ENCODE data around the gene DAZAP2. TPM values are rescaled to one million over a fixed set of nuclear protein-coding genes. Genes with fewer than 3 reads are reported as not detected.
"Not testable (repeated sequence)": the region's sequence is repeated elsewhere in the genome, so short reads cannot be mapped to it uniquely, and the experiment has no call there.

The DAZAP2 gene
- total RNA-seq, 2 donors from 2014 or later, result 127 to 157 TPM

- ATAC-seq (no peak), DNase-seq (no peak)
- intact Hi-C loops (cut with DNase I), result no loop called here
These were observed 42.7 kb downstream of the DAZAP2 start for GRCh38 chr12:51281202-51281924.

- ATAC-seq (no peak), DNase-seq (no peak)
- intact Hi-C loops (cut with DNase I), result no loop called here
These were observed 47.2 kb downstream of the DAZAP2 start for GRCh38 chr12:51285843-51286242.

GRCh38 chr12:51291603-51292513 is 53.2 kb downstream of the DAZAP2 start:
- ATAC-seq (peak in 1 of 2 donors; percentile 68), DNase-seq (peak; percentile 38)
- intact Hi-C loops (cut with DNase I), result not testable (repeated sequence)

Other genes starting within 250 kb of the DAZAP2 start
- gene SLC11A2, start 212.4 kb upstream of the DAZAP2 start, total RNA-seq, result 10 to 100 TPM; 47.7 to 56.9 TPM
- 10 to 100 TPM; 23.7 to 26.7 TPM for gene LETMD1, start 190.5 kb upstream of the DAZAP2 start, total RNA-seq
- 10 to 100 TPM; 18.9 to 22.6 TPM for gene CSRNP2, start 155.2 kb upstream of the DAZAP2 start, total RNA-seq
- 10 to 100 TPM; 18.1 to 20.5 TPM for gene TFCP2, start 65.7 kb upstream of the DAZAP2 start, total RNA-seq
- gene POU6F1, start 20.8 kb upstream of the DAZAP2 start, total RNA-seq, result 1 to 10 TPM; 5.8 to 8.3 TPM
- gene SMAGP, start 31.6 kb downstream of the DAZAP2 start, total RNA-seq, result 1 to 10 TPM; 5.0 to 6.0 TPM
- 1 to 10 TPM; 3.2 to 4.0 TPM for gene BIN2, start 85.3 kb downstream of the DAZAP2 start, total RNA-seq
- not detected for gene CELA1, start 107.9 kb downstream of the DAZAP2 start, total RNA-seq
- gene GALNT6, start 152.6 kb downstream of the DAZAP2 start, total RNA-seq, result 1 to 10 TPM; 3.6 to 4.4 TPM
- under 1 TPM; 0.29 to 0.71 TPM for gene SLC4A8, start 186.0 kb downstream of the DAZAP2 start, total RNA-seq